Neural progenitor cell (in vitro differentiated cells): ENCODE results near the gene RUVBL2.

Experiments
- CTCF ChIP-seq: fragments of 200-600 bp; sonication (generic); IDR thresholded peaks from 2 replicates; pipeline ENCODE4 v1.5.1; 2017; ENCODE audit warnings: antibody characterized with exemption, mild to moderate bottlenecking
- EZH2 ChIP-seq: fragments of 200-600 bp; sonication (generic); IDR thresholded peaks from 2 replicates; pipeline ENCODE4 v1.6.1; 2017; ENCODE audit warnings: antibody characterized with exemption, mild to moderate bottlenecking, moderate library complexity

DNA sequence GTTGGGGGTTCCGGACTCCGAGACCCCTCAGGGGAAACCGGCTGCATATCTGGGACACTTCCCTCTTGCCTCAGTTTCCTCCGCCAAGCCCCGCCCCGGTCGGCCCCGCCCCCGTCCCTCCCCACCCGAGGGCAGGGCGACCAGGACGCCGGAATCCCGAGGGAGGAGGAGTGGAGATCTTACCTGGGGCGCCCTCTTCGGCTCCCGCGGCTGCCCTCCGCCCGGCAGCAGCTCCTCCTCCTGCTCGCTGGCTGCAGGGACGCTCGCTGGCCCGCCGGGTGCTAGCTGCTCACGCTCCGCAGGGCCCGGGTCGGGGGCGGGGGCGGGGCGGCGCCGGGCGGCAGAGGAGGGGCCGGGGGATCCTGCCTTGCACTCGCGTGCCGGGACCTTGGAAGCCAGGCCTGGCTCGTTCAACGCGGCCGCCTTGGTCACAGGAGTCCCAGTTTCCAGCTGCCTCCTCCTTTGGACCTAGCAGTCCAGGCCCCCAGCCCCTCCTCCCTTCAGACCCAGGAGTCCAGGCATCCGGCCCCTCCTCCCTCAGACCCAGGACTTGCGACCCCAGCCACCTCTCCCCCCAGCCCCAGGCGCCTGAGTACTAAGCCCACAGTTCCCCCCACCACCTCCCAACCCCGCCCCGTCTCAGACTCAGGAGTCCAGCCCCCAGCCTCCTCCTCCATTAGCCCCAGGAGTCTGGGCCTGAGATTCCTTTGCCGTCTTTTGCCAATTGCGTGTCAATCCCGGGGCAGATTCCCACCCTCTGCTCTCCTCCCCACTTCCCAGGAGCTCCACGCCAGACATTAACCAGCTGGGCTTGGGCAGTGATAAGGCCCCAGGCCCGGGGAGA lies 71.3 kb downstream of the RUVBL2 start, which contains the start of gene NTF4:
- TF ChIP-seq CTCF: no peak
- no peak for TF ChIP-seq EZH2
